HG03103 (cell line): ENCODE measurements around the gene TMCO1.
"Not testable (repeated sequence)": the region's sequence is repeated elsewhere in the genome, so short reads cannot be mapped to it uniquely, and the experiment has no call there.

Source experiments
- ATAC-seq: cut with Tn5 transposase; IDR thresholded peaks from one replicate; pipeline ENCODE4 v1.9.1; 2021; ENCODE audit warnings: low read depth; ENCODE audit not compliant: unreplicated experiment

TMCO1 gene, protein sequence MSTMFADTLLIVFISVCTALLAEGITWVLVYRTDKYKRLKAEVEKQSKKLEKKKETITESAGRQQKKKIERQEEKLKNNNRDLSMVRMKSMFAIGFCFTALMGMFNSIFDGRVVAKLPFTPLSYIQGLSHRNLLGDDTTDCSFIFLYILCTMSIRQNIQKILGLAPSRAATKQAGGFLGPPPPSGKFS

GRCh38 chr1:165768513-165769394, at the start of gene TMCO1:
TMCO1 (minus strand) TSS chr1:165768868; CDS start chr1:165768751, 117 bp downstream.
- ATAC-seq, result peak; percentile 100

DNA sequence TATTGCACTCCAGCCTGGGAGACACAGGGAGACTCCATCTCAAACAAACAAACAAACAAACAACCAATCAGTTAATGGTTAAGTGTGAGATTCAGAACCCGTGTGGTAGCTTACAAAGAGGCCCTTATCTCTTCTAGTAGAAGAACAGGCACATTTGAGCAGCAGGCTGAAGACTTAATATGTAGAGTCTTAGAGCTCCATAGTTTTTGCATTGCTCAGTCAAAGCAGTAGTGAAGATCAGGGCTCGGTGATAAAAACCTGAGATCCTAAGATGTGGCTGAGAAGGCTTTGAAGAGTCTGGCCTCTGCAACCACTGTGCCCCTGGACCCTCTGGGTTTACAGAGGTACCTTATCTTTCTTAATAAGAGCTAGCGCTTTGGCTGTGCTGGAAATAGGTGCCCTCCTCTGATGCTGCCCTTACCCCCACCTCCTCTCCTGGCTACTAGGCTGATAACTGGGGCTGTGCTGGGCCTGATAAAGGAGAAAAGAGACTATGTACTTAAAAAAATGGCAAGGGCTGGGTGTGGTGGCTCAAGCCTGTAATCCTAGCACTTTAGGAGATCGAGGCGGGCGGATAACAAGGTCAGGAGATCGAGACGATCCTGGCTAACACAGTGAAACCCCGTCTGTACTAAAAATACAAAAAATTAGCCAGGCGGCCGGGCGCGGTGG, 48.3 kb upstream of the TMCO1 start:
- ATAC-seq, result no peak

GRCh38 chr1:165816157-165816556, 47.5 kb upstream of the TMCO1 start:
- no peak for ATAC-seq

DNA sequence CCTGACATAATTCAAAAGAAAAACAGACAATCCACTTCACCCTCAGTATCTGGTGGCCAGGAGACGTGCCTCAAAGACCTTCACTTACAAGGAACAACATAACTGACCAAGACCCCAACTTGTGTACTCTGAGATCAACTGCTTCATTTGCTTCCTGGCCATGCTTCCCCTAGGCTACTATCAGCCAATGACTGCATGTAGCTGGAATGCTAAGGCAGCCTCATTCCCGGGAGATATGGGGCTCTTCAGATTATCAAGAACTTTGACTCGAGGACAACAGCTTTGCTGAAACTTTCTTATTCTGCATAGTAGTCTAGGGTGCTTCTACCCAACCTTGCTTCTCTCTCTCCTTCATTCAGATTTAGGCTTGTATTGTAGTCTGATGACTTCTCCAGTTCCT, 47.1 kb upstream of the TMCO1 start:
- no peak for ATAC-seq

- no peak for ATAC-seq
Measured at GRCh38 chr1:165807613-165808012, 38.9 kb upstream of the TMCO1 start.

DNA sequence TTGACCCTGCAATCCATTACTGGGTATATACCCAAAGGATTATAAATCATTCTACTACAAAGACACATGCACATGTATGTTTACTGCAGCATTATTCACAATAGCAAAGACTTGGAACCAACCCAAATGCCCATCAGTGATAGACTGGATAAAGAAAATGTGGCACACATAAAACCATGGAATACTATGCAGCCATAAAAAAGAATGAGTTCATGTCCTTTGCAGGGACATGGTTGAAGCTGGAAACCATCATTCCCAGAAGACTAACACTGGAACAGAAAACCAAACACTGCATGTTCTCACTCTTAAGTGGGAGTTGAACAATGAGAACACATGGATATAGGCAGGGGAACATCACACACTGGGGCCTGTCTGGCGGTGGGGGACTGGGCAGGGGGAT, 35.8 kb upstream of the TMCO1 start:
- ATAC-seq, result not testable (repeated sequence)

- no peak for ATAC-seq
Measured at GRCh38 chr1:165799387-165799786, 30.7 kb upstream of the TMCO1 start.

- ATAC-seq, result no peak
Measured at GRCh38 chr1:165795894-165796293, 27.2 kb upstream of the TMCO1 start.

- ATAC-seq, result no peak
Measured at GRCh38 chr1:165793951-165794350, 25.3 kb upstream of the TMCO1 start.

DNA sequence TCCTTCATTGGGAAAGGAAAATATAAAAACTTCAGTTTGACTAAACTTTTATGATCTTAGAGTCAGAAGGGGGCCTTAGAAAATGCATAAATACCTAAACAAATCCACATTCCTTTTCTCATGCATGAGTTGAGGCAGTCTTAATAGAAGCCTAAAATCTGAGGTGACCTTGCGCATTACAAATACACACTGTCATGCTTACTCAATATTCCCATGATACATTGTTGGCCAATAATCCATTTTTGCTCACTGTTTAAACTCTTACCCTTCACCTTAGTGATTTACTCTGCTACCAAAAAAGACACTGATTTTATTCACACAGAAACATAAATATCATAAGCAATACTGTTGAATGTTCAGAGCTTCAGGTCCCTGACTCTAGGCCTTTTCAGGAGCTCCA, 19.1 kb upstream of the TMCO1 start:
- ATAC-seq, result no peak

DNA sequence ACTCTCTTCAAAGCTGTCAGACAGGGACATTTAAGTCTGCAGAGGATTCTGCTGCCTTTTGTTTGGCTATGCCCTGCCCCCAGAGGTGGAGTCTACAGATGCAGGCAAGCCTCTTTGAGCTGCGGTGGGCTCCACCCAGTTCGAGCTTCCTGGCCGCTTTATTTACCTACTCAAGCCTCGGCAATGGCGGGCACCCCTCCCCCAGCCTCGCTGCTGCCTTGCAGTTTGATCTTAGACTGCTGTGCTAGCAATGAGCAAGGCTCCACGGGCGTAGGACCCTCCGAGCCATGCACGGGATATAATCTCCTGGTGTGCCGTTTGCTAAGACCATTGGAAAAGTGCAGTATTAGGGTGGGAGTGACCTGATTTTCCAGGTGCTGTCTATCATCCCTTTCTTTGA, 14.9 kb upstream of the TMCO1 start:
- ATAC-seq, result not testable (repeated sequence)

- not testable (repeated sequence) for ATAC-seq
Measured at GRCh38 chr1:165778197-165778596, 9.5 kb upstream of the TMCO1 start.

GRCh38 chr1:165773324-165773965, 4.8 kb upstream of the TMCO1 start:
- ATAC-seq, result no peak

DNA sequence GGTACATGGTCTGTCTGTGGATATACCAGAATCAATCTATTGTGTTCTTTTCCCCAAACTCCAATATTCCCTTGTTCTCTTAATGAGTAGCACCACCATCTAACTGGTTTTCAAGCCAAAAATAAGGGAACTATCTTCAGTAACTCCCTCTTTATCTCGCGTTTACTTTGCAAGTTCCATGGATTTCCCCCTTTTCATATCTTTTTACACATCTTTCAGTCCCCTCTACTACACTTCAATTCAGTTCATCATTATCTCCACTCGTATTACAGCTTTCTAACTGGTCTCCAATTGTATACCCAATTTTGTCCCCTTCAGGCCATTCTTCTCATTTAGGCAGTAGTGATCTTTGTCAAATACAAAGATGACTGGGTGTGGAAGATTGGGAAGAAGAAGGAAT, 4.1 kb upstream of the TMCO1 start:
- no peak for ATAC-seq

GRCh38 chr1:165764277-165764676, 4.4 kb downstream of the TMCO1 start:
- ATAC-seq, result no peak

DNA sequence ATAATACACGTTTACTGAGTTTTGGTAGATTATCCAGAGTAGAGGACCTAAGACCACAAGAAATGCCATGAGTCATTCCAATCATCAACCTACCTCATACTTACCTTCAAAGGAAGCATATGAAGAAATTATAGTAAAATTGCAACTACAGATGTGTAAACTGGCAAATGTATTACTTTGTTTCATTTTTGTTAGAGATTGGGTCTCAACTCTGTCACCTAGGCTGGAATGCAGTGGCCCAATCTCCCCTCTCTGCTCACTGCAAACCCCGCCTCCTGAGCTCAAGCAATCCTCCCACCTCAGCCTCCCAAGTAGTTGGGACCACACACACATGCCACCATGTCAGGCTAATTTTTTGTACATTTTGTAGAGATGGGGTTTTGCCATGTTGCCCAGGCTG, 5.2 kb downstream of the TMCO1 start:
- no peak for ATAC-seq

DNA sequence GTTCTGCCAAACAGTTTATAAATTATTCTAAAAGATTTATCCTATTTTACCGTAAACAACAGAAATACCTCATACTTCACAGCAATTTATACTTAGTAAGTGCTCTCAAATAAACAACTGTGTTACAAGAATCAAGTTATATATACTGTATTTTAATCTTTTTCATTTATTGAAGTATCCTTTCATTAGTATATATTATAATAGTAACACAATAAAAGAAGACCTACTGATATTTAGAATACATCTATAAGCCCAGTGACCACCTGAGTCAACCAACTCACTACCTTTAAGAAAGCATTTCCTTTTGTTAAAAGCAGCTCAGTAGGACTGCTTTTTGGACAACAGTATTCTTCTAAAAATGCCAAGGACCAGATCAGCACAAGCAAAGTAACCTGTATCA, 5.9 kb downstream of the TMCO1 start:
- ATAC-seq, result no peak

DNA sequence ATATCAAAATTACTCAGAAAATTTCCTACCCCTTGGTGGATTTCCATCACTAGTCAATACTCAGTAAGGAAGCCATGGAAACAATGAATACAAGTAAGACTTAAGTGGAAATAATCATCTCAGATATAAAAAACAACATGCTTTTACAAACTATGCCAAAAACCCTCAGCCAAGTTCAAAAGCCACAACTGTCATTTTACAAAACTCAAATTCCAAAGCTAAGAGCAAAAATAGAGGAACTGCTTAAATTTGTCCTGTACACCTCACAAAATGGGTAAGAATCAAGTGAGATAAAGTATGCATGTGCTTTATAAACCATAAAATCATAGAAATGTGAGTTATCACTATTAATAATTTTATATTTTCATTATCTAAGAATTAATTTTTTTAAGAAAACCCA, 9.6 kb downstream of the TMCO1 start:
- ATAC-seq, result no peak

DNA sequence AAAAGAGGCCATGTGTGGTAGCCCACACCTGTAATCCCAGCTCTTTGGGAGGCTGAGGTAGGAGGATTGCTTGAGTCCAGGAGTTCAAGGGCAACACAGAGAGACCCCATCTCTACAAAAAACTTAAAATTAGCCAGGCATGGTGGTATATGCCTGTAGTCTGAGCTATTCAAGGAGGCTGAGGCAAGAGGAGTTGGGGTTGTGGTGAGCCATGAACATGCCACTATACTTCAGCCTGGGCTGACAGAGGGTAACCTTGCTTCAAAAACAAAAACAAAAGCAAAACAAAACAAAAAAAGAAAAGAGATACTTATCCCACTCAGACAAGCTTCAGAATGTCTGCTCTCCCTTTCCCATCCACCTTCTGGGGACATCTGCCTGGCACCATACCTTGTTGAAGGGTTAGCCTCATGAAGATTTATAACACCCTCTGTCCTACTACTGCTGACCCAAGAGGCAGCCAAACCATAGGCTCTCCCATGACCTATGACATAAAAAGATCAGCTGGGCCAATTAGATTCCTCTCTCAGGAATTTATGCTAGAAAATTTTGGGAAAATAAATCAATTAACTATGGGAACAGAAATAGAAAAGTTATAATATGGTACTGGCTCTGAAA, 13.2 kb downstream of the TMCO1 start:
- no peak for ATAC-seq

- ATAC-seq, result peak; percentile 95
Measured at GRCh38 chr1:165753934-165754333, 14.7 kb downstream of the TMCO1 start.

GRCh38 chr1:165748550-165748949, 20.1 kb downstream of the TMCO1 start:
- no peak for ATAC-seq
